GM04503 (cell line): ENCODE measurements around the gene CEBPE.
"Not testable (repeated sequence)": the region's sequence is repeated elsewhere in the genome, so short reads cannot be mapped to it uniquely, and the experiment has no call there.

Experiments
- DNase-seq: peaks from one replicate; pipeline ENCODE4 v3.0.0-alpha.2; 2012; ENCODE audit warnings: low read depth

Gene CEBPE

DNA sequence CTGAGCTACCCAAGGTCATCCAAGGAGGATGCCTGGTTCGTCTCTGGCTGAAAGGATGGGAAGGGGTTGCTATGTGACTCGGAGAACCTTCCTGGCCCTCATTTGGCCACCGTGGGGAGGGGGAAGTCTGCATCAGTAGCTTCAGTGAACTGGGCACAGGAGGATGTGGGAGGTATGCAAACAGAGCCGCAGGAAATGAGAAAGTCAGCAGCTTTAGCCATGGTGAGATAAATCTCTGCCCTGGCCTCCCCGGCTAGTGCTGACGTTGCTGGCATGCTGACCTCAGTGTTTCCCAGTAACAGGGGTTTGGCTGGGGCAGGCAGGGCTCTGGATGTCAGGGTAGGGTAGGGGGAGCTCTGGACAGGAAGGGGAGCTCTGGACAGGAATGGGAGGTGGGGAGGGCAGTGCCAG is 2.3 kb upstream of the CEBPE start:
- no peak for DNase-seq

DNA sequence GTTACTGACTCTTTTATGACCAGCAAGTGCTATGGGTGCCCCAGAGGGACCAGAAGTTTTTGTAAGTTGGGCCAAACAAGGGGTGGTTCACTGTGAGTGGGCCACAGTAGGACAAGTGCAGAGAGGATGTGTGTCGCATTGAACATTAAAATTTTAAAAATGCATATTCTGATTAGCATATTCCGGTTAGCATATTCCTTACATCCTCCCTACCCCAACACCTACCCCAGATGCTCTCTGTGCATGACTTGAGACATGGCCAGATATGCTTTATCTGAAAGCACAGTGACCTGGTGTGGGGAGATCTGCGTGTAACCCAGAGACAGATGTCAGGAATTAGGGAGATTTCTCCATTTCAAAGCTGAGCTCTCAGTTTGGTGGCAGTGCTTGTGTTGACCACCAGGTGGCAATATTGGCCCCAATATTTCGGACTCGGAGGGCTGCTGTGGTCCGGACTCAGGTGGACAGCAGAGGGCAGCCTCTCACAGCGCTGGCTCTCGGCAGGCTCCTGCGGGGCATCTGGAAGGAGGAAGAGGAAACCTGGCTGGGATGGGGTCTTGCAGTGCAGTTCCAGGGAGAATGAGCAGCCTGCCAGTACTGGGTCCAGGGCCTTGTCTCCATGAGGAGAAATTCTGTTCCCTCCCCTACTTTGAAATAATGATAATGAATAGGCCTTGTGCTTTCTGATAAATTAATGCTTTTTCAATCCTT is 1.6 kb upstream of the CEBPE start:
- no peak for DNase-seq

GRCh38 chr14:23119363-23120327 is 590 bp upstream of the CEBPE start:
- DNase-seq, result no peak

DNA sequence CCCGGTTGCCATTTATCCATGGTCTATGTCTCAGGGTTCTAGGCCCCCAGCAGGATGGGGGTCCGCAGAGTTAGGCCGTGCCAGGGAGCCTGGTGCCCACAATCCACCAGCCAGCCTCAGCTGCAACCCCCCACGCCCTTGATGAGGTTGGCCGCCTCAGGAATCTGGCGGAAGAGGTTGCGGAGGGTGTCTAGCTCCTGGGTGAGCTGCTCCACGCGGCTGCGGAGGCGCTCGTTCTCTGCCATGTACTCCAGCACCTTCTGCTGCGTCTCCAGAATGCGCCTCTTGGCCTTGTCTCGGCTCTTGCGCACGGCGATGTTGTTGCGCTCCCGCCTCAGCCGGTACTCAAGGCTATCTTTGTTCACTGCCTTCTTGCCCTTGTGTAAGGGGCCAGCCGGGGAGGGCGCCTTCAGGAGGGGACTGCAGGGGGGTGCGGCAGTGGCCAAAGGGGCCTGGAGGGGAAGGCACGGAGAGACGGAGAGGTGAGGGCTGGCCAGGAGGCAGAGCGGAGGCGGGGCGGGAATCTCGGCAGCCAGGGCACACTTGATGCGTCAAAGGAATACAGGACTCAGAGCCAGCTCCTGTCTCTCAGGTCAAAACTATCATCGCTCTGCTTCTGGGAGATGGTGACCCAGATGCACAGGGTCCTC is 1.6 kb downstream of the CEBPE start:
- DNase-seq, result no peak

DNA sequence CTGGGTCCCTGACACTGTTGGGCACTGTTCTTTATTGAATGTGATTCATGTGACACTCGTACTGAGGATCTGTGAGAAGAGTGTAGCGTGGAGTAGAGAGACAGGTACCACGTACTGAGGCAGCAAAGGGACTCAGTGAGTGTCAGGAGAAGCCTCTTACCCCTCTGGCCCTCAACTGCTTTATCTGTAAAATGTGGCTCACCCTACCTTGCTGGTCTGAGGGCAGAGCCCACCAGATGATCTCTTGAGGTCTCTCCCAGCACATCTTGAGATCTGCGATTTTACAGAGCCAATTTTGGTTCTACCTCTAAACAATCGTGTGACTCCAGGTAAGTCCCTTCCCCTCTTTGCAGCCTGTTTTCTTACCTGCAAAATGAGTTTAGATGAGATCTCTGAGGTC is 3.1 kb downstream of the CEBPE start:
- DNase-seq, result no peak

DNA sequence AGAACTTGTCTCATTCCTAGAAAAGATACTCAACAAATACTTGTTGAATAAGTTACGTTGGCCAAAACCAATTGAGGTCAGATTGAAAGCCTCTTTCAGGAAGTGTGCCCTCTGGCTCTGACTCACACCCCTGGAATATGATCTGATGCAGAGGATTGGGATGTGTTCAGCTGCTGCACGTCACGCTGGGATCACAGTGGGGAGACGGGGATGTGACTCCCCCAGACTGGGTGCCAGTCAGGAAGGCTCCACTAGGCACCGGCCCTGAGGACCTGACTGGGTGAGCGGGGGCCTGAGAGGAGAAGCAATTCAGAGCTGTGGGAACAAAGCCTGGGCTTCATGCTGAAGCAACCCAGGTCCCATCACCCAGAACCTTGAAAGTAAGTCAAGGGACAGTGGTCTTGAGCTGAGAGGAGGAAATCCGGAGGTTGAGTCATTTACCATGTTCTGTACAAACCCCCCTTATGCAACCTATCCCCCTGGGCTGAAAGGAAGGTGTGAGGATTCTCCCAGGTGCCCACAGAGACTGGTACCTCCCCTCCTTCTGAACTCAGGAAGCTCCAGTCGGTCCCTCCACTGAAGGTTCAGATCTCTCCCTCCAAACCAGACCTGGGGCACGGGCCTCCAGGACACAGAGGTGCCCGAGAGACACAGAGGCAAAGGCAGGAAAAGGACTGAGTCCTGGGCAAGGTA is 3.9 kb downstream of the CEBPE start:
- peak; percentile 96 for DNase-seq

DNA sequence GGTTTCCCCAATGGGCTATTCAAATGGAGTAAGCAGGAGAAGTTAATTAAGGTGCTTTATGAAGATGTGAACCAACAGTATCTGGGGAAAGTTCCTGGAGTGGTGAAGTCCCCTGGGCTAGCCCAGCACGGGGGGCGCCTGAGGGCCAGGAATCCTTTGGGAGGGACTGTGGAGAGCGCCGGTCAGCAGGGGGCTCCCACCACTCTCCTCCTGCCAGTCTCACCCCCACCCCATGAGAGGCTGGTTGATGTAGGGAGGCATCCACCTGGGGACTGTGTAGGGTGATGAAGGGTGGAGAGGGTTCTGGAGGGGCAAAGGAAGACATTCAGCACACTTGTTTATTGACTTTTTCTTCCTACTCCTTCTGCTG is 4.4 kb downstream of the CEBPE start:
- no peak for DNase-seq

DNA sequence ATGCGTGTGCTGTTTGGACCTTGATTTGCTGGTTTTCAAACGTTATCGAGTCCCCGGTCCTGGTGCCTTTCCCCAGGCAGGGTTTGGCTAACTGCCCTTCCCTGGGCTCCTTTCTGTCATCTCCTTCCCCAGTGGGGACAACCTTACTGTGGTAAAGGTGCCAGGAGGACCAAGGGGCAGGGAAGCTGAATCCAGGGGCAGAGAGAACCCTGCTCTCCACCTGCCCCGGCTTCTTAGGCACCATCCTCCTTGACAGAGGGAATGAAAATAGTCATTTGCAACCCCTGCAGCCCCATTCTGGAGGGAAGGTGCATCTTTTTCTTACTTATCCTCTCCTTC is 5.0 kb downstream of the CEBPE start:
- DNase-seq, result no peak

DNA sequence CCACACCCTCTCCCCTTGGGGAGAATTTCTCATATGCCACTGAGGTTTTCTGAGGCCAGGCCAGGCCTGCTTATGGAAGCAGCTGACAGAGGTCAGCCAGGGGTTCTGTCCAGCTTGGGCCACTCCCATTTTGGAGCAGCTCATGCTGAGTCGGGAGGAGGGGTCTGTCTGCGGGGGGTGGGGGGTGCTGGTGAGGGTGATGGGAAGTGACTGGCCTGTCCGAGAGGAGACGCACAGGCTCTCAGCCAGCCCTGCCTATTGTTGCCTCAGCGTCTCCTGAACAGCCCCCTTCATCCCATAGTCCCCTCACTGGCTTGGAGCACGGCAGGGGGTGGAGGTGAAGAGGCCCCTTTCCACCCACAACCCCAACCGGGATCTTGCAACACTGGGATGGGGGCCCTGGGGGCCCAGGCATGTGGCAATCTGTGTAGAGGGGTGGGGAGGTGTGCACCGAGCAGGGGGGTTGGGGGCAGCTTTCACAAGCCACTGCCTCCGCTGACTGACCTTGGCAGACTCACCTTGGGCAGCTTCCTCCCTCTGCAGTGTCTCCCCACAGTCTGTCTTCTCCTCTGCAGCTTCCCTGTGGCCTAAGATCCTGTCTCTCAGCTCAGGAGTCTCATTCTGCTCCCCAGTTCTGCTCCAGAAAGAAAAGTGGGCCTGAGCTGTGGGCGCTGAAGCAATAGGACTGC is 5.5 kb downstream of the CEBPE start:
- no peak for DNase-seq

GRCh38 chr14:23112359-23113178 is 6.5 kb downstream of the CEBPE start:
- DNase-seq, result no peak

GRCh38 chr14:23110579-23111365 is 8.3 kb downstream of the CEBPE start:
- no peak for DNase-seq

DNA sequence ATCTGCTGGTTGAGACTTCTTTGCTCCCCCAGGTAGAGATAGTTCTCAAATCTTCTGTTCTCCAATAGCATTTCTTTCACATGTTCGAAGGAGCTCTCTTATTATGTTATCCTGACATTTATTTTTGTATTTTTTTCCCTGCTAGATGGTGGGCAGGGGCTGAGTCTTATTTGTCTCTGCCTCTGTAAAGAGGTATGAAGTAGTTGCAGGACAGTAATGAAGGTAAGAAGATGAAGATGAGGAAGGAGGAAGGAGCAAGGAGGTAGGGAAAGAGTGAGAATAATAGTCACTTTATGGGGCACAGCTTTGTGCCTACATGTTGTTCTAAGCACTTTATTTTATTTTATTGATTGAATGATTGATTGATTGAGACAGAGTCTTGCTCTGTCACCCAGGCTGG is 9.3 kb downstream of the CEBPE start:
- no peak for DNase-seq

GRCh38 chr14:23108169-23108568 is 10.9 kb downstream of the CEBPE start:
- not testable (repeated sequence) for DNase-seq

DNA sequence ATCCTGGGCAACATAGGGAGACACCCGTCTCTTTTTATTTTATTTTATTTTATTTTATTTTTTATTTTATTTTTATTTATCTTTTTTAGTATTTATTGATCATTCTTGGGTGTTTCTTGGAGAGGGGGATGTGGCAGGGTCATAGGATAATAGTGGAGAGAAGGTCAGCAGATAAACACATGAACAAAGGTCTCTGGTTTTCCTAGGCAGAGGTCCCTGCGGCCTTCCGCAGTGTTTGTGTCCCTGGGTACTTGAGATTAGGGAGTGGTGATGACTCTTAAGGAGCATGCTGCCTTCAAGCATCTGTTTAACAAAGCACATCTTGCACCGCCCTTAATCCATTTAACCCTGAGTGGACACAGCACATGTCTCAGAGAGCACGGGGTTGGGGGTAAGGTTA is 11.4 kb downstream of the CEBPE start:
- DNase-seq, result not testable (repeated sequence)

- no peak for DNase-seq
Measured at GRCh38 chr14:23106747-23107045, 12.4 kb downstream of the CEBPE start.

- no peak for DNase-seq
Measured at GRCh38 chr14:23105348-23105824, 13.7 kb downstream of the CEBPE start.

DNA sequence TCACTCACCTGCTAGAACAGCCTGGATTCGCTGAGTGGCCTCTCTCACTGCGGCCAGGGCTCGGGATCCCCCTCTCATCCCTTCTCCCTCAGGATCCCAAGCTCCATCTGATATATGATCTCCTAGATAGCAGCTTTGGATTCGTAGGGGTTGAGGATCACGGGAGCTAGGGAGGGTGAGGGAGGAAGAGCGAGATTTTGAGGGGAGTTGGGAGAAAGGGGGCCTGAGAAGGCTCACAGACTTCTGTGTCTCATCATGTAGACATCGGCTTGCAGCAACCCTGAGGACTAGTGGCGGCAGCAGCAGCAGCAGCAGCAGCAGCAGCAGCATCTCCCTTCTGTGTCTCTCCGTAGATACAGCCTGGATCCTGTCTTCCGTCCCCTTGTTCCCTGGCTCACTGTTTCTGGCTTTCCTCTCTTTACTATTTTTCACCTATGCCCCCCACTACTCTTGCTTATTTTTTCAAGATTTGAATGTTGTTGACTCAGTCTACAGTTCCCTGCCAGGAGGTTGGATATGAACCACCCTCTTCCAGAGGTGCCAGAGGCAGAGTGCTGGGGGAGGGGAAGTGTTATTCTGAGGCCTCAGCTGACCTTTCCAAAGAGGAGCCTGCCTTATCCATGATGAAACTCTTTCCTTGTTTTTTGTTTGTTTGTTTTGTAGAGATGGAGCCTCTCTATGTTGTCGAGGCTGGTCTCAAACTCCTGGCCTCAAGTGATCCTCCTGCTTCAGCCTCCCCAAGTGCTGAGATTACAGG is 14.3 kb downstream of the CEBPE start, which contains the start of gene CIROP:
CIROP (minus strand) TSS at position 399 of the 757 bp plus-strand sequence; CDS start at position 330, 69 bp downstream.
- no peak for DNase-seq

DNA sequence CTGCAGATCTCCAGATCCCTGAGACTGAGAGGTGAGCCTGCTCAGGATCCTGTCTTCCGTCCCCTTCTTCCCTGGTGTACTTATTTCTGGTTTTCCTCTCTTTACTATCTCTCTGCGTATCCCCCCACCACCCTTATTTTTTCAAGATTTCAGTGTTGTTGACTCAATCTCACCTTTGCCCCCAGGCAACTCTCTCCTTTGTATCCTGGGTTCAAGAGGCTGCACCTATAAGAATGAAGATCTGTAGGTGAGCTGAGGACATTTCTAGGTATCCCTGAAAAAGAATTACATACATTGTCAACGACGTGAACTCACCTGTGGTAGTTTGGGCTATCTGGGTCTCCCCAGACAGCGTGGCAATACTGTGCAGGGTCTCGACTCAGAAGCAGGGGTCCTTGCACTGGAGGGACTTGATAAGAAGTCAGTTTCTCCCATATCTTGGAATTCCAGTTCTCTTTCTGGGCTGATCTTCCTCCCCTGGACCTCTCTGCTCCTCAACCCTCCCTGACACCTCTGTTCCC is 14.9 kb downstream of the CEBPE start:
- no peak for DNase-seq

DNA sequence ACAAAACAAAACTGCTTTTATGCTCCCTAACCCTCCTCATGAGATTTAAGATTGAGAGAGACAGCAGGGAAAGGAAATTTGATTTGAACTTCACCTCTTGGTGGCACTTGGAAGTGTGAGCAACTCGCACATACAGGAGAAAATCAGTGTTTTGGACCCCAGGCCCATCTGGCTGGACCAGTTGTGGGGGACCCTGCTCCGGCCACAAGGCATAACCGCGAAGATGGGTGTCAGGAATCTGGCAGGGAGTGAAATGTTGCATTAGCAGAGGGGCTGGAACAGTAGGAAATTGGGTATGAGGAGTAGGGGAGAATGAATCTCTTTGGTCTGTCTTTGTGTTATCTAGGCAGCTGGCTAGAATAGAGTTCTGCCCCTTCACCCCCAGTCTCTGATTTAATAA is 15.5 kb downstream of the CEBPE start:
- no peak for DNase-seq
